GM21576 (cell line): ENCODE measurements around the gene LRRC4B.
"Not testable (repeated sequence)": the region's sequence is repeated elsewhere in the genome, so short reads cannot be mapped to it uniquely, and the experiment has no call there.

Experiments
- ATAC-seq: cut with Tn5 transposase; IDR thresholded peaks from one replicate; pipeline ENCODE4 v1.9.1; 2021; ENCODE audit warnings: mild to moderate bottlenecking, moderate library complexity; ENCODE audit not compliant: unreplicated experiment

LRRC4B gene, protein sequence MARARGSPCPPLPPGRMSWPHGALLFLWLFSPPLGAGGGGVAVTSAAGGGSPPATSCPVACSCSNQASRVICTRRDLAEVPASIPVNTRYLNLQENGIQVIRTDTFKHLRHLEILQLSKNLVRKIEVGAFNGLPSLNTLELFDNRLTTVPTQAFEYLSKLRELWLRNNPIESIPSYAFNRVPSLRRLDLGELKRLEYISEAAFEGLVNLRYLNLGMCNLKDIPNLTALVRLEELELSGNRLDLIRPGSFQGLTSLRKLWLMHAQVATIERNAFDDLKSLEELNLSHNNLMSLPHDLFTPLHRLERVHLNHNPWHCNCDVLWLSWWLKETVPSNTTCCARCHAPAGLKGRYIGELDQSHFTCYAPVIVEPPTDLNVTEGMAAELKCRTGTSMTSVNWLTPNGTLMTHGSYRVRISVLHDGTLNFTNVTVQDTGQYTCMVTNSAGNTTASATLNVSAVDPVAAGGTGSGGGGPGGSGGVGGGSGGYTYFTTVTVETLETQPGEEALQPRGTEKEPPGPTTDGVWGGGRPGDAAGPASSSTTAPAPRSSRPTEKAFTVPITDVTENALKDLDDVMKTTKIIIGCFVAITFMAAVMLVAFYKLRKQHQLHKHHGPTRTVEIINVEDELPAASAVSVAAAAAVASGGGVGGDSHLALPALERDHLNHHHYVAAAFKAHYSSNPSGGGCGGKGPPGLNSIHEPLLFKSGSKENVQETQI

DNA sequence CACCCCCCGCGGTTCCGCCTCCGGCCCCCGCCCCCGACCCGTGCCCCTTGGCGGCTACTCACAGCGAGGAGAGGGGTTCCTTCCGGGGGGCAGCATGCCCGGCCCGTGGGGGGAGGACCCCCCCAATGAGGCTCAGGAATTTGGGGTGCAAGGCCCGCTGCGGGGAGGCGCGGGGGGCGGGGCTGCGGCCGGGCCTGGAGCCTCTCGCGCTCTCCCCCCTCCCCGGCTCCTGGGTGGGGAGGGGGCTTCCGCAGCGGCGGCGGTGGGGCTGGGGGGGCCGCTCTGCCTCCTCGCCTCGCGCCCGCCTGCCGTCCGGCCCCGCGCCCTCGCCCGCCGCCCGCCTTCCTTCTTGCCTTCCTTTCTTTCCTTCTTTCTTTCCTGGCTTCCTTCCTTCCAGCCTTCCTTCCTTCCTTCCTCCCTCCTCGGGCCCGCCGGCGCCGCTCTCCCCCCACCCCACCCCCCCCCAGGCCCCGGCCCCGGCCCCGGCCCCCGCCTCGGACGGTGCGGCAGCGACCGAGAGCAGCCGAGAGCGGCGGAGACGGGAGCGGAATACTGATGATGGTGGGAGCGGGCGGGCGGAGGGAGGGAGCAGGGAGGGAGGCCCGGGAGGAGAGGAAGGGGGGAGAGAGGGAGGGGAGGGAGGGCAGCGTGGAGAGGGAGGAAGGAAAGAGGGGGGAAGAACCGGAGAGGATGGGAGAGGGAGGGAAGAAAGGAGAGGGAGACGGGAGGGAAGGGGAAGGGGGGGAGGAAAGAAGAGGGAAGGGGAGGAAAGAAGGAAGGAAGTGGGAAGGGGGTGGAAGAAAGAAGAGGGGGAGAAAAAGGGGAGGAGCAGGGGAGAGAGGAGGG is at the start of gene LRRC4B:
Gene LRRC4B (minus strand): TSS at position 554 of the 846 bp plus-strand sequence. CDS start 19,597 bp downstream, outside the sequence.
- ATAC-seq = no peak

DNA sequence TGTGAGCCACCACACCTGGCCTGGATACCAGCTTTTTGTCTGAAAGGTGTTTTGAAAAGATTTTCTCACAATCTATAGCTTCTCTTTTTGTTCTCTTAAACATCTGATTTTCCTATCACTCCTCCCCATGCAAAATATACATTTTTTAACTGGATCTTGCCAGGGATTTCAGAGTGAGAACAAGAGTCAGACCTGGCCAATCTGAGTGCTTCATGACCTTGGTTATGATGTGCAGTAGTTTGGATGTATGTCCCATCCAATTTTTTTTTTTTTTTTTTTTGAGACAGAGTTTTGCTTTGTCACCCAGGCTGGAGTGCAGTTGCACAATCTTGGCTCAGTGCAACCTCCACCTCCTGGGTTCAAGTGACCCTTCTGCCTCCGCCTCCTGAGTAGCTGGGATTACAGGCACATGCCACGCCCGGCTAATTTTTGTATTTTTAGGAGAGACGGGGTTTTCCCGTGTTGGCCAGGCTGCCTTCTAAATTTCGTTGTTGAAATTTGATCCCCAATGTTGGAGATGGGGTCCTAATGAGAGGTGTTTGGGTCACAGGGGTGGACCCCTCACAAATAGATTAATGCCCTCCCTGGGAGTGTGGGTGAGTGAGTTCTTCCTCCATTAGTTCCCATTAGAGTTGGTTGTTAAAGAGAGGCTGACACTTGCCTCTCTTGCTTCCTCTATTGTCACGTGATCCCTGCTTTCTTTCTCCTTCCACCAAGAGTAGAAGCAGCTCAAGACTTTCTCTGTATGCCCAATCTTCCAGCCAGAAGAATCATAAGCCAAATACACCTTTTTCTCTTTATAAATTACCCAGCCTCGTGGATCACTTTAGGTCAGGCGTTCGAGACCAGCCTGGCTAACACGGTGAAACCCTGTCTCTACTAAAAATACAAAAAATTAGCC is 44.5 kb upstream of the LRRC4B start:
- ATAC-seq = not testable (repeated sequence)

DNA sequence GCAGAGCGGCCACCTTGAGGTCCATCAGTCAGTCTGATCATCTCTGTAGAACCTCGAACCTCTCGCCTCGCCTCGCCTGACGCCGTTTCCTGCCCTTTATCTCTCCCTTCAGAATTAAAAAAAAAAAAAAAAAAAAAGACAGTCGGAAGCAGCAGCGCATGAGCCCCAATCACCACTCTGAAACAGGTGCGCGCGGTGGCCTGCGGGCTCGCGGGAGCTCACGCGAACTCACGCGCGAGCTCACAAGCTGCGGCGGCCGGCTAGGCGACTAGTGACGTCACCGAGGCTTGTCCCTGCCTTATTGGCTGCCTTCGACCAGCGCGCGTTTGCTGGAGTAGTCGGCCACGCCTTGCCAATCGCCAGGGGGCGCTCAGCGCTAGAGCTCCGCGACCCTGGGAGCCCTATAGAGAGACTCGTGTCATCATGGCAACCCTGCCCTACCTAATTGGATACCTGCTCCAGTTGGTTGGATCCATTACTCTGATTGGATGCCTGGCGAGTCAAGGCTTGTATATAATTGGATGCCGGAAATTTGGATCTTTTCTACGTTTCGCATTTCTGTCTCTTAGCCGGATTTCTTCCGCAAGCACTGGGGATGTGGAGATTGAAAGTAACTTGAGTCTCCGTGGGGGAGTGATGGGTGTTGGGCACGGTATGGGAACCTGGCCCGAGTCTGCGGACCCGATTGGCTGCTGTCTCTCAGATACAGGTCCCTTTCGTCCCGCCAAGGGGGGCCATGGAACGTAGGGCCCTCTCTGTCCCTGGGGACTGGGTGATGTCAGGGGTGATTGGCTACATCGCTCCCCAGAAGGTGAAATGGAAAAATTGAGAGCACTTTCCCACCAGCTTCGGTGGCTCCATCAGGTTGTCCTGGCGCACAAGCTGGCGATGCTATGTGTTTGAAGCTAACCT is 39.9 kb upstream of the LRRC4B start:
- no peak for ATAC-seq

DNA sequence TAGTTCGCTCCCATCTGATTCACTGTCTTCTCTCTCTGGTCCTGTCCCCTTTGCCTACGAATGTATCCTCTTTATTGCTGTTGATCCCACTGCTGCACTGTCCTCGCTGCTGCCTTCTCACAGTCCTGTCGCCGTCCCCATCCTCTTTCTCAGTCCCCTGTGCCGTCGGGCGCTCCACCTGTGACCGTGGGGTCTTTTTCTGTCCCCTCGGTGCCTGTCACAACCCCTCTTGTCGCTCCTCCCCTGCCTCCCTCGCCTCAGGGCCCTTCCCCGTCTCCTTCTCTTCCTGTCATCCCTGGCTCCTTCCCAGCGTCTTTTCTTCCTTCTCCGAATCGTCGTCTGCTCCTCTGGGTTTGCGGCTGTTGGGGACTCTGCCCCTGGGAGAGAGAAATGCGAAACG is 39.2 kb upstream of the LRRC4B start:
- ATAC-seq = no peak

DNA sequence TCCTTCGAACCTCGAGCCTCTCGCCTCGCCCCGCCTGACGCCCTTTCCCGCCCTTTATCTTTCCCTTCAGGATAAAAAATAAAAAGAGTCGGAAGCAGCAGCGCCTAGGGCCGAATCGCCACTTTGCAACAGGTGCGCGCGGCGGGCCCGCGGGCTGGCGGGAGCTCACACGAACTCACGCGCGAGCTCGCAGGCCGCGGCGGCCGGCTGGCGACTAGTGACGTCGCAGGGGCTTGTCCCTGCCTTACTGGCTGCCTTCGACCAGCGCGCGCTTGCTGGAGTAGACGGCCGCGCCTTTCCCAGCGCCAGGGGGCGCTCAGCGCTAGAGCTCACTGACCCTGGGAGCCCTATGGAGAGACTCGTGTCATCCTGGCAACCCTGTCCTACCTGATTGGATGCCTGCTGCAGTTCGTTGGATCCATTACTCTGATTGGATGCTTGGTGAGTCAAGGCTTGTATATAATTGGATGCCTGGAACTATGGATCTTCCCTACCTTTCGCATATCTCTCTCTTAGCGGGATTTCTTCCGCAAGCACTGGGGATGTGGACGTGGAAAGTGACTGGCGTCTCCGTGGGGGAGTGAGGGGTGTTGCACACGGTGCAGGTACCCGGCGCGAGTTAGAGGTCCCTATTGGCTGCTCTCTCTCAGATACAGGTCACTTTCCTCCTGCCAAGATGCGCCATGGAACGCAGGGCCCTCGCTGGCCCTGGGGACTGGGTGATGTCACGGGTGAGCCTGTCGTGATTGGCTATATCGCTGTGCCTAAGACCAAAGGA is 38.0 kb upstream of the LRRC4B start:
- ATAC-seq = not testable (repeated sequence)

DNA sequence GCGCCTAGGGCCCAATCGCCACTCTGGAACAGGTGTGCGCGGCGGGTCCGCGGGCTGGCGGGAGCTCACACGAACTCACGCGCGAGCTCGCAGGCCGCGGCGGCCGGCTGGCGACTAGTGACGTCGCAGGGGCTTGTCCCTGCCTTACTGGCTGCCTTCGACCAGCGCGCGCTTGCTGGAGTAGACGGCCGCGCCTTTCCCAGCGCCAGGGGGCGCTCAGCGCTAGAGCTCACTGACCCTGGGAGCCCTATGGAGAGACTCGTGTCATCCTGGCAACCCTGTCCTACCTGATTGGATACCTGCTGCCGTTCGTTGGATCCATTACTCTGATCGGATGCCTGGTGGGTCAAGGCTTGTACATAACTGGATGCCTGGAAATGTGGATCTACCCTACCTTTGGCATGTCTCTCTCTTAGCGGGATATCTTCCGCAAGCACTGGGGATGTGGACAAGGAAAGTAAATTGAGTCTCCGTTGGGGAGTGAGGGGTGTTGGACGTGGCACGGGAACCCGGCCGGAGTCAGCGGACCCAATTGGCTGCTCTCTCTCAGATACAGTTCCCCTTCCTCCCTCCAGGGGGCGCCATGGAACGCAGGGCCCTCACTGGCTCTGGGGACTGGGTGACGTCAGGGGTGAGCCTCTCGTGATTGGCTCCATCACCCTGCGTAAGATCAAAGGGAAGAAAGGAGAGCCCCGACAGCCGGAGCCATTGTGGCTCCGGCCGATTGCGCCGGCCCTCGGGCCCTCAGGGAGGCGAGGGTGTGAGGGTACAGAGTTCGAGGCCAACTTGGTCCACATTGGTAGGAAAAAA is 36.2 kb upstream of the LRRC4B start:
- not testable (repeated sequence) for ATAC-seq

DNA sequence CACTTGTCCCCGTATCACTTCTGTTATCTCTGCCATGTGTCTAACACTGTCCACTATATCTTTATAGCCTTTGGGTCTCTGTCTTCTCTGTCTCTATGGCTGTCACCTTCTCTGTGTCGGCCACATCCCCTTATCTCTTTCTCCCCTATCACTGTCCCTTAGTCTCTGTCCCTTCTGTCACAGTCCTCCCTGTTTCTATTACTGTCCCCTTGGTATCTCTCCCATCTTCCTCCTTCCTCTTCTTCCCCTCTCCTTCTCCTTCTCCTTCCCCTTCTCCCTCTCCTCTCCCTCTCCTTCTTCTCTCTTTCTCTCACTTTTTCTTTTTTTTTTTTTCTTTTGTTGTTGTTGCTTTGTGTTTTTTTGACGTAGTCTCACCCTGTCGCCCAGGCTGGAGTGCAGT is 34.7 kb upstream of the LRRC4B start:
- ATAC-seq = no peak

DNA sequence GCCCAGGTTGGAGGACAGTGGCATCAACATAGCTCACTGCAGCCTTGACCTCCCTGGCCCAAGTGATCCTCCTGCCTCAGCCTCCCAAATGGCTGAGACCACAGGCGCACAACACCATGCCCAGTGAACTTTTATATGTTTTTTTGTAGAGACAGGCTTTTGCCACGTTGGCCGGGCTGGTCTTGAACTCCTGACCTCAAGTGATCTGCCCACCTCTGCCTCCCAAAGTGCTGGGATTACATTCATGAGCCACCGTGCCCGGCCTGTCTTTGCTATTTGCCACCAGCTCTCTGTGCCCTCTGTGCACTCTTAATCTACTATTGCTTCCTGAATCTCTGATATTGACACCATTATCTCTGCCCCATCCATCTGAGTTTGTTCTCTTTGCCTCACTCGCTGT is 34.3 kb upstream of the LRRC4B start:
- no peak for ATAC-seq

DNA sequence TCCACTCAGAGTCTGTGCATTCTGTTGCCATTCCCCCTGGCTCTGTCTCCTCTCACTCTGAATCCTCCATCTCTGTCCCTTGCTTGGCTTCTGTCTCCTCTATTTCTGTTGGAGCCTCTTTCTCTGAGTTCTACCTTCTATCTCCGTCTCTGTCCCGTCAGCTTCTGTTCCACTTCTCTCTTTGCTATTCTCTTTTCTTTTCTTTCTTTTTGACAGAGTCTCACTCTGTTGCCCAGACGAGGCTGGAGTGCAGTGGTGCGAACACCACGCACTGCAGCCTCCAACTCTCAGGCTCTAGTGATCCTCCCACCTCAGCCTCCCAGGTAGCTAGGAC is 33.8 kb upstream of the LRRC4B start:
- no peak for ATAC-seq

DNA sequence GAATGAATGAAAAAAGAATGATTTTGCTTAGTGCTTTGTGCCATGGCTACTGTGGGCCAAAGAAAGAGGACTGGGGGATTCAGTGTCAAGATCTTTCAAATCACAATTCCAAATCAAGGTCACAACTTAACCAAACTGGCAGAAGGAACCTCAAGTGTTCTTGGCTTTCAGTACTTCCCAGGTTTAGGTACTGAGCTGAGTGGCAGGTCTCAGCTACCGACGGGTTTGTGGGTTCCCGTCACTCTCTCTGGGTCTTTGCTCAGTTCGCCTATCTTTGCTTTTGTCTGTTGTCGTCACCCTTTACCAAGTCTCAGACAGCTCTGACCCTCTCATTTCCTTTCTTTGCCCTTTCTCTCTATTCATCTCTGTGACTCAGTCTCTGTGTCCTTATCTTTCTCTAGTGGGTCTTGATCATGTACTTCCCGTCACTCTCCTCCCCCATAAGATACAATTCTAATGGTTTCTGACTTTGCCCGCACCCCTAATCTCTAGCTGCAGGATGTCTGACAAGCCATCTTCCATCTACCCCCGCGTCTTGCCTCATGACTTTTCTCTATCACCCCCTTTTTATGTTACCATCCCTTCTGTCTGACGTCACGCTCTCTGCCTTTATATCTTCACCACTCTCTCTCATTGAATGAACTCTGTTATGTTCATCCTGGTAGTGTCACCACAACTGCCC is 33.3 kb upstream of the LRRC4B start:
- ATAC-seq = no peak

DNA sequence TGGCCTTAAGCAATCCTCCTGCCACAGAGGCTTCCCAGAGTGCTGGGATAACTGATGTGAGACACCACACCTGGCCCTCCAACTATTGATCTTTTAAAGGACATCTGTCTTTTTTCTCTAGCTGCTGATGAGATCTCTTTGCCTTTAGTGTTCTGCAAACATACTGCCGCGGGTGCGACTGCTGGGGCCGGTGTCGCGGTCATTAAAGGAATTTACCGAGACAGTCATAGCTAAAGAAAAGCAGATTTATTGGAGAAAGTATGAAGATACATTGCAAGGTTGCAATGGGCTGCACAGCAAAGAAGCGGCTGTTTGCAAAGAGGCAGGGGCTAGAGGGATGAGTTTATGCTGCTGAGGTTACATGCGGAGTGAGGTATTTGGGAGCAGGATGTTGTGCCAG is 31.2 kb upstream of the LRRC4B start:
- ATAC-seq = no peak

DNA sequence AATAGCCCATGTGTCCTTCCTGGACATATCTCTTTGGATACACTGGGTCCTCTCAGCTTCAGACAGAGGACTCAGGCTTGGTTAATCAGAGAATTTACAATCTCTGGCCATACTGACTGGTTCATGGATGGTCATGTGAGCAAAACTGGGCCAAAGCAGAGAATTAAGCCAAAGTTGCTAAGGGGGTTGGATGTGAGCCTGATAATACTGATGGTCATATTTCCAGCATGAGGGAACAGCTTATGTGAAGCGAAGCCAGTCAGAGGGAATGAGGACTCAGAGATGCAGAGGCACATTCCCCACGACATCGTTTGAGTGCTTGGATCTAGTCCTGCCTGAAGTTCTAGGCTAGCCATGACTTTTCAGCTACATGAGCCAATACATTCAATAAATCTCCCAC is 22.0 kb upstream of the LRRC4B start:
- ATAC-seq = no peak

DNA sequence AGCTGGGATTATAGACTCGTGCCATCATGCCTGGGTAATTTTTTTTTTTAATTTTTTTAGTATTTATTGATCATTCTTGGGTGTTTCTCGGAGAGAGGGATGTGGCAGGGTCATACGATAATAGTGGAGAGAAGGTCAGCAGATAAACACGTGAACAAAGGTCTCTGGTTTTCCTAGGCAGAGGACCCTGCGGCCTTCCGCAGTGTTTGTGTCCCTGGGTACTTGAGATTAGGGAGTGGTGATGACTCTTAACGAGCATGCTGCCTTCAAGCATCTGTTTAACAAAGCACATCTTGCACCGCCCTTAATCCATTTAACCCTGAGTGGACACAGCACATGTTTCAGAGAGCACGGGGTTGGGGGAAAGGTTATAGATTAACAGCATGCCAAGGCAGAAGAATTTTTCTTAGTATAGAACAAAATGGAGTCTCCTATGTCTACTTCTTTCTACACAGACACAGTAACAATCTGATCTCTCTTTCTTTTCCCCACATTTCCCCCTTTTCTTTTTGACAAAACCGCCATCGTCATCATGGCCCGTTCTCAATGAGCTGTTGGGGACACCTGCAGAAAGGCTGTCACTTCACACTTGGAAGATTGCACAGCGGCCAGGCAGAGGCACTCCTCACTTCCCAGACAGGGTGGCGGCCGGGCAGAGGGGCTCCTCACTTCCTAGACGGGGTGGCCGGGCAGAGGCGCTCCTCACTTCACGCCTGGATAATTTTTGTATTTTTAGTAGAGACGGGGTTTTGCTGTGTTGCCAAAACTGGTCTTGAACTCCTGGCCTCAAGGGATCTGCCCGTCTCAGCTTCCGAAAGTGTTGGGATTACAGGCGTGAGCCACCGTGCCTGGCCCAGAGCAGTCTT is 13.8 kb upstream of the LRRC4B start:
- not testable (repeated sequence) for ATAC-seq

DNA sequence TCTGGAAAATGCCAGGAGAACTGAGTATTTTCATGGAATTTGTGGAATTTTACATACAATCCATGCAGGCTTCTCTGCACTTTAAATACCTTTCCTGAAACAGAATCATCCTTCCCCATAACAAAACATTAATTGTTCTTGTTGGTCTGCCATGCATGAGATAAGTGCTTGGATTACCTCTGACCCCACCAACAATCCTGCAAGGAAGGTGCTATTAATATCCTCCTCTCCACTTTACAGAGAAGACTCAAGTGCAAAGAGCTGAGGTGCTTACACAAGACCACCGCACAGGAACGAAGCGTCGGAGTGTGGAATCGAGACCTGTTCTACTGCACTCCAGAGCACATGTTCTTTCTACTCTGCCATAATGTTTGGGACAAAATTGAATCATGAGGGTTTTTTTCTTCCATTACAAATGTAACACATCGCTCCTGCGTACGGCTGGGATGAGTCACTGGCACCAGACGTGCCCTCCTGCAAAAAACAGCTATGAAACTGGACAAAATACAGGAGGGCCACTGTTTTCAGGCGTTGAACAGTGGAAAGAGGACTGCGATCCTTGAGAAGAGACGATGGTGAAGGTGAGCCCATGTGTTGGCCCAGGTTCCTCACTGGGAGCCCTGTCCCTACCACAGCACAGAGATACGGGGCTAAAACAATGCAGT is 12.9 kb upstream of the LRRC4B start:
- no peak for ATAC-seq

DNA sequence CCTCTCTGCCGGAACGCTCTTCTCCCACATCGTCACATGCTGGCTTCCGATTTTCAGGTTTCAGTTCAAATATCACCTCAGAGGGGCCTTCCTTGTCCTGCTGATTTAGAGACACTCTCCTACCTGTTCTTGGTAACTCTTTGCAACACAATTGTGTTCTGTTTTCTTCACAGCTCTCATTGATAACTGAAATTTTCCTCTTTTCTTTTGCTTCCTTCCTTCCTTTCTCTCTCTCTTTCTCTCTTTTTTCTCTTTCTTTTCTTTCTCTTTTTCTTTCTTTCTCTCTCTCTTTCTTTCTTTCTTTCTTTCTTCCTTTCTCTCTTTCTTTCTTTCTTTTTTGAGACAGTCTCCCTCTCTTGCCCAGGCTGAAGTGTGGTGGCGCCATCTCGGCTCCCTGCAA is 12.0 kb upstream of the LRRC4B start:
- no peak for ATAC-seq

DNA sequence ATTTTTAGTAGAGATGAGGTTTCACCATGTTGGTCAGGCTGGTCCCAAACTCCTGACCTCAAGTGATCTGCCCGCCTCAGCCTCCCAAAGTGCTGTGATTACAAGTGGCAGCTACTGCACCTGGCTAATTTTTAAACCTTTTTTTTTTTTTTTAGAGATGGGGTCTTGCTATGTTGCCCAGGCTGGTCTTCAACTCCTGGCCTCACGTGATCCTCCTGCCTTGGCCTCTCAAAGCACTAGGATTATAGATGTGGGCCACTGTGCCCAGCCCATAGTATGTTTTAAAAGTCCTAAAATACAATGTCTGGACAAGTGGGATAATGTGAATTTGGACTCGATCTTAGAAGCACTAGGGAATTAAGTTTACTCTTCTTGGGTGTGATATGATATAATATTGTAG is 8.5 kb upstream of the LRRC4B start:
- ATAC-seq = not testable (repeated sequence)
